Mesenchymal stem cell (in vitro differentiated cells and primary cell): ENCODE data around the gene SEPTIN12.

ENCODE experiments used
- DNase-seq: peaks from one replicate; pipeline ENCODE4 v3.0.0-alpha.2; 2013
- H2AFZ ChIP-seq: one replicate; pipeline ENCODE4 v1.6.1; 2013; ENCODE audit warnings: low read depth, mild to moderate bottlenecking, control low read depth, inconsistent platforms, low read length, moderate library complexity
- H2AK5ac ChIP-seq: 2 replicates; pipeline ENCODE4 v1.6.1; 2013; ENCODE audit warnings: low read length, moderate library complexity, mild to moderate bottlenecking, inconsistent platforms; ENCODE audit not compliant: severe bottlenecking
- H2BK120ac ChIP-seq: one replicate; pipeline ENCODE4 v1.6.1; 2013; ENCODE audit warnings: low read depth, mild to moderate bottlenecking, inconsistent platforms, low read length, moderate library complexity
- H2BK12ac ChIP-seq, 2 experiments: one replicate each; pipeline ENCODE4 v1.6.1; 2013; ENCODE audit warnings: inconsistent platforms in 2 of 2, low read length in 2 of 2, mild to moderate bottlenecking in 2 of 2, moderate library complexity in 2 of 2, control low read depth in 1 of 2
- H2BK15ac ChIP-seq: one replicate; pipeline ENCODE4 v1.6.1; 2013; ENCODE audit warnings: mild to moderate bottlenecking, low read depth, inconsistent platforms; ENCODE audit not compliant: poor library complexity, severe bottlenecking
- H2BK5ac ChIP-seq: 2 replicates; pipeline ENCODE4 v1.6.1; 2013; ENCODE audit warnings: low read depth, mild to moderate bottlenecking, low read length, control low read depth, inconsistent platforms; ENCODE audit not compliant: poor library complexity, severe bottlenecking
- H3K14ac ChIP-seq, 2 experiments: one replicate each; pipeline ENCODE4 v1.6.1; 2013; ENCODE audit warnings: inconsistent platforms in 2 of 2, low read length in 2 of 2, control low read depth in 1 of 2, mild to moderate bottlenecking in 1 of 2, moderate library complexity in 1 of 2
- H3K18ac ChIP-seq, 2 experiments: one replicate each; pipeline ENCODE4 v1.6.1; 2013; ENCODE audit warnings: inconsistent platforms in 2 of 2, low read length in 2 of 2, control low read depth in 1 of 2, low read depth in 1 of 2, mild to moderate bottlenecking in 1 of 2
- H3K23ac ChIP-seq, 2 experiments: one replicate each; pipeline ENCODE4 v1.6.1; 2013; ENCODE audit warnings: inconsistent platforms in 2 of 2, low read length in 2 of 2, mild to moderate bottlenecking in 2 of 2, moderate library complexity in 2 of 2, control low read depth in 1 of 2
- H3K27ac ChIP-seq: 2 replicates; pipeline ENCODE4 v1.5.1; 2013; ENCODE audit warnings: mild to moderate bottlenecking, moderate library complexity, low read length, control low read depth, inconsistent platforms; ENCODE audit not compliant: poor library complexity, severe bottlenecking
- H3K27me3 ChIP-seq, 2 experiments: 2 replicates each; pipeline versions ENCODE4 v1.6.1 to v1.7.0; 2013; ENCODE audit warnings: low read length in 2 of 2, mild to moderate bottlenecking in 2 of 2, moderate library complexity in 2 of 2, control low read depth in 1 of 2, inconsistent platforms in 1 of 2; ENCODE audit not compliant: control insufficient read depth in 1 of 2, insufficient read depth in 1 of 2
- H3K36me3 ChIP-seq, 2 experiments: 2 replicates each; pipeline versions ENCODE4 v1.6.1 to v1.7.0; 2013; ENCODE audit warnings: low read length in 2 of 2, control low read depth in 1 of 2, inconsistent platforms in 1 of 2, low read depth in 1 of 2, mild to moderate bottlenecking in 1 of 2; ENCODE audit not compliant: insufficient read depth in 2 of 2, control insufficient read depth in 1 of 2
- H3K4ac ChIP-seq, 2 experiments: one replicate each; pipeline ENCODE4 v1.6.1; 2013; ENCODE audit warnings: inconsistent platforms in 2 of 2, low read length in 2 of 2, mild to moderate bottlenecking in 2 of 2, moderate library complexity in 2 of 2, control low read depth in 1 of 2, low read depth in 1 of 2
- H3K4me1 ChIP-seq: 2 replicates; pipeline ENCODE4 v1.6.1; 2013; ENCODE audit warnings: low read depth, low read length, control low read depth; ENCODE audit not compliant: control insufficient read depth, insufficient read depth
- H3K4me2 ChIP-seq: 2 replicates; pipeline ENCODE4 v1.6.1; 2013; ENCODE audit warnings: low read length, mild to moderate bottlenecking, inconsistent platforms; ENCODE audit not compliant: poor library complexity, severe bottlenecking
- H3K4me3 ChIP-seq, 2 experiments: 2 replicates each; pipeline versions ENCODE4 v1.5.1 to v1.7.0; 2013; ENCODE audit warnings: low read length in 2 of 2, mild to moderate bottlenecking in 2 of 2, control low read depth in 1 of 2, low read depth in 1 of 2; ENCODE audit not compliant: insufficient read depth in 1 of 2
- H3K79me1 ChIP-seq: replicated peaks from 2 replicates; pipeline ENCODE4 v1.6.1; 2013; ENCODE audit warnings: mild to moderate bottlenecking, control low read depth, low read length, inconsistent platforms; ENCODE audit not compliant: poor library complexity, severe bottlenecking
- H3K9ac ChIP-seq: 2 replicates; pipeline ENCODE4 v1.7.0; 2013; ENCODE audit warnings: mild to moderate bottlenecking, low read length, moderate library complexity
- H3K9me3 ChIP-seq: 2 replicates; pipeline ENCODE4 v1.7.0; 2013; ENCODE audit warnings: mild to moderate bottlenecking, low read length; ENCODE audit not compliant: control insufficient read depth
- H4K8ac ChIP-seq: one replicate; pipeline ENCODE4 v1.6.1; 2013; ENCODE audit warnings: inconsistent platforms, mild to moderate bottlenecking, low read length, moderate library complexity
- H4K91ac ChIP-seq: one replicate; pipeline ENCODE4 v1.6.1; 2013; ENCODE audit warnings: mild to moderate bottlenecking, low read length, inconsistent platforms
- WGBS: methylation state at CpG from one replicate; pipeline ENCODE4 v1.1.7; 2013; ENCODE audit warnings: mixed read lengths; 5-methylcytosine and 5-hydroxymethylcytosine counted together

SEPTIN12 gene

GRCh38 chr16:4748682-4749411 is 39.3 kb downstream of the SEPTIN12 start:
- H3K4me1 ChIP-seq, result peaks cover 7% of the 10 kb centered on the region
- no peaks in the 10 kb centered on the region for H3K9me3 ChIP-seq
- H4K91ac ChIP-seq, result no peak overlapping the region
- H3K23ac ChIP-seq, result no peak overlapping the region
- no peak overlapping the region for H3K4ac ChIP-seq
- no peak overlapping the region for H3K4me3 ChIP-seq
- H3K36me3 ChIP-seq, result peaks cover 36 to 58% of the 10 kb centered on the region in 2 experiments
- WGBS, result 95% methylated on average over 15 of the region's 16 CpGs
- no peak overlapping the region for H3K27ac ChIP-seq
- H2BK120ac ChIP-seq, result no peak overlapping the region
- H4K8ac ChIP-seq, result no peak overlapping the region
- peaks cover 17% of the 10 kb centered on the region for H3K79me1 ChIP-seq
- H2BK15ac ChIP-seq, result no peak overlapping the region
- H2BK5ac ChIP-seq, result no peak overlapping the region
- H2AFZ ChIP-seq, result no peak overlapping the region
- H3K18ac ChIP-seq, result no peak overlapping the region
- H3K4me2 ChIP-seq, result no peak overlapping the region
- no peak overlapping the region for H2AK5ac ChIP-seq
- H3K9ac ChIP-seq, result no peak overlapping the region
- no peaks in the 10 kb centered on the region for H3K27me3 ChIP-seq
- DNase-seq, result no peak
- H2BK12ac ChIP-seq, result no peak overlapping the region
- H3K14ac ChIP-seq, result no peak overlapping the region

GRCh38 chr16:4747906-4748681 is 40.1 kb downstream of the SEPTIN12 start:
- Histone ChIP-seq H4K91ac (no peak overlapping the region), H3K9ac (no peak overlapping the region), H3K4me3 (no peak overlapping the region), H3K9me3 (no peaks in the 10 kb centered on the region), H2AFZ (no peak overlapping the region), H2BK15ac (no peak overlapping the region), H2BK120ac (no peak overlapping the region), H2AK5ac (no peak overlapping the region), H3K27me3 (no peaks in the 10 kb centered on the region), H2BK12ac (no peak overlapping the region), H4K8ac (no peak overlapping the region), H3K4me2 (no peak overlapping the region), H3K4me1 (peaks cover 5% of the 10 kb centered on the region), H3K14ac (no peak overlapping the region), H3K36me3 (peaks cover 29 to 50% of the 10 kb centered on the region in 2 experiments), H3K79me1 (peaks cover 10% of the 10 kb centered on the region), H3K23ac (no peak overlapping the region), H3K27ac (no peak overlapping the region), H2BK5ac (no peak overlapping the region), H3K4ac (no peak overlapping the region), H3K18ac (no peak overlapping the region)
- 89% methylated on average over 11 of the region's 14 CpGs for WGBS
- no peak for DNase-seq

- Histone ChIP-seq H2AK5ac (no peak overlapping the region), H3K9ac (no peak overlapping the region), H3K27ac (no peak overlapping the region), H2BK15ac (no peak overlapping the region), H4K91ac (no peak overlapping the region), H3K4me3 (no peak overlapping the region), H3K9me3 (no peaks in the 10 kb centered on the region), H2BK12ac (no peak overlapping the region), H3K23ac (peak overlapping the region in 1 of 2 experiments; percentile 9), H4K8ac (no peak overlapping the region), H3K4ac (no peak overlapping the region), H3K14ac (no peak overlapping the region), H3K79me1 (peaks cover 4% of the 10 kb centered on the region), H2AFZ (no peak overlapping the region), H3K36me3 (peaks cover 18 to 40% of the 10 kb centered on the region in 2 experiments), H2BK5ac (no peak overlapping the region), H3K4me2 (no peak overlapping the region), H3K4me1 (peaks cover 5% of the 10 kb centered on the region), H3K18ac (no peak overlapping the region), H2BK120ac (no peak overlapping the region), H3K27me3 (no peaks in the 10 kb centered on the region)
- 84% methylated on average over 15 of the region's 15 CpGs for WGBS
- DNase-seq, result no peak
These were observed 41.1 kb downstream of the SEPTIN12 start for GRCh38 chr16:4746991-4747574.

- Histone ChIP-seq H4K8ac (no peak overlapping the region), H2BK15ac (no peak overlapping the region), H3K36me3 (peaks cover 10 to 31% of the 10 kb centered on the region in 2 experiments), H3K27me3 (no peaks in the 10 kb centered on the region), H4K91ac (no peak overlapping the region), H3K23ac (no peak overlapping the region), H2AFZ (no peak overlapping the region), H3K4me2 (no peak overlapping the region), H2BK5ac (no peak overlapping the region), H3K14ac (no peak overlapping the region), H3K4ac (no peak overlapping the region), H2BK12ac (no peak overlapping the region), H3K9me3 (no peaks in the 10 kb centered on the region), H3K27ac (no peak overlapping the region), H2BK120ac (no peak overlapping the region), H3K4me1 (peaks cover 5% of the 10 kb centered on the region), H3K4me3 (no peak overlapping the region), H2AK5ac (no peak overlapping the region), H3K9ac (no peak overlapping the region), H3K18ac (no peak overlapping the region), H3K79me1 (peaks cover 2% of the 10 kb centered on the region)
- DNase-seq, result no peak
- WGBS, result 97% methylated on average over 8 of the region's 8 CpGs
These were observed 41.9 kb downstream of the SEPTIN12 start for GRCh38 chr16:4746215-4746614.
